ENCODE data around the gene TRIM54.
"Not testable (repeated sequence)": the region's sequence is repeated elsewhere in the genome, so short reads cannot be mapped to it uniquely, and the experiment has no call there.

Gene TRIM54

GRCh38 chr2:27258051-27258450 is 24.2 kb upstream of the TRIM54 start:
- DNase-seq: no peak

GRCh38 chr2:27261241-27261925 is 20.8 kb upstream of the TRIM54 start:
- no peak for DNase-seq

- no peak for DNase-seq
These were observed 20.3 kb upstream of the TRIM54 start for GRCh38 chr2:27261926-27262298.

GRCh38 chr2:27262379-27263286 is 19.6 kb upstream of the TRIM54 start, which contains the start of gene SLC30A3:
Gene SLC30A3 (minus strand): TSS chr2:27263047. CDS start chr2:27262906, 141 bp downstream.
- DNase-seq: peak; percentile 17

- DNase-seq: no peak
These were observed 18.7 kb upstream of the TRIM54 start for GRCh38 chr2:27263287-27264252.

- no peak for DNase-seq
These were observed 17.9 kb upstream of the TRIM54 start for GRCh38 chr2:27264253-27264752.

GRCh38 chr2:27264753-27265535 is 17.3 kb upstream of the TRIM54 start:
- peak; percentile 25 for DNase-seq

- no peak for DNase-seq
These were observed 16.7 kb upstream of the TRIM54 start for GRCh38 chr2:27265536-27265870.

GRCh38 chr2:27268296-27268695 is 13.9 kb upstream of the TRIM54 start:
- not testable (repeated sequence) for DNase-seq

GRCh38 chr2:27270131-27270530 is 12.1 kb upstream of the TRIM54 start:
- DNase-seq: no peak

- DNase-seq: no peak
These were observed 11.6 kb upstream of the TRIM54 start for GRCh38 chr2:27270670-27271069.

GRCh38 chr2:27271631-27272340 is 10.4 kb upstream of the TRIM54 start:
- no peak for DNase-seq

GRCh38 chr2:27272537-27273522 is 9.4 kb upstream of the TRIM54 start:
- DNase-seq: not testable (repeated sequence)

- no peak for DNase-seq
These were observed 6.7 kb upstream of the TRIM54 start, which contains the start of gene DNAJC5G for GRCh38 chr2:27275211-27276150. Gene DNAJC5G (plus strand): TSS chr2:27275433. CDS start chr2:27276729, 1,296 bp downstream.

- no peak for DNase-seq
These were observed 4.2 kb upstream of the TRIM54 start for GRCh38 chr2:27278010-27278409.

GRCh38 chr2:27280826-27281225 is 1.4 kb upstream of the TRIM54 start:
- DNase-seq: no peak

- DNase-seq: no peak
These were observed 787 bp upstream of the TRIM54 start for GRCh38 chr2:27281442-27281841.

- DNase-seq: no peak
These were observed 663 bp downstream of the TRIM54 start for GRCh38 chr2:27282892-27283291.
